Left ventricle myocardium inferior (tissue), 1 donor: ENCODE data around the gene SLC1A6. TPM values are rescaled to one million over a fixed set of nuclear protein-coding genes. Genes with fewer than 3 reads are reported as not detected.

ENCODE experiments used
- DNase-seq: peaks from one replicate; pipeline ENCODE4 v3.0.0-alpha.2; 2020
- H3K27ac ChIP-seq: fragments of 200-600 bp; replicated peaks from 2 replicates; pipeline ENCODE4 v1.8.0; 2021
- H3K27me3 ChIP-seq: fragments of 200-600 bp; 2 replicates; pipeline ENCODE4 v1.8.0; 2021; ENCODE audit warnings: low read depth
- H3K36me3 ChIP-seq: fragments of 200-600 bp; 2 replicates; pipeline ENCODE4 v1.8.0; 2021
- H3K4me1 ChIP-seq: fragments of 200-600 bp; 2 replicates; pipeline ENCODE4 v1.8.0; 2021
- H3K4me3 ChIP-seq: fragments of 200-600 bp; 2 replicates; pipeline ENCODE4 v1.8.0; 2021; ENCODE audit warnings: mild to moderate bottlenecking, moderate library complexity
- H3K9me3 ChIP-seq: fragments of 200-600 bp; replicated peaks from 2 replicates; pipeline ENCODE4 v1.8.0; 2021
- CTCF ChIP-seq: fragments of 200-600 bp; IDR thresholded peaks from 2 replicates; pipeline ENCODE4 v1.8.0; 2021; ENCODE audit warnings: antibody characterized with exemption, mild to moderate bottlenecking, borderline replicate concordance
- intact Hi-C: fragments of 100-400 bp; cut with micrococcal nuclease; formaldehyde crosslinking; loops from one replicate; pipeline ENCODE4 v1.11.0; 2022
- total RNA-seq: library from RNA; stranded (reverse); fragmentation: NEBNext Ultra II Directional; extraction: Animal tissue kit (Norgen Biotek cat#: 25700); gene quantifications from one replicate; pipeline ENCODE4 v1.2.1, GENCODE V29; 2021
- donor health status: DM: no; HTN: yes; CAD: no; lungs with severe emphysema.

The SLC1A6 gene
- total RNA-seq, 1 donor from 2014 or later, result not detected

GRCh38 chr19:14944456-14944855 is 35.2 kb downstream of the SLC1A6 start:
- H3K9me3 ChIP-seq, result no peaks in the 10 kb centered on the region
- H3K4me3 ChIP-seq, result no peak overlapping the region
- no peak for DNase-seq
- H3K27me3 ChIP-seq, result peaks cover 16% of the 10 kb centered on the region
- no peak overlapping the region for H3K27ac ChIP-seq
- no peak for TF ChIP-seq CTCF
- no peaks in the 10 kb centered on the region for H3K36me3 ChIP-seq
- intact Hi-C loops, result no loop called here
- H3K4me1 ChIP-seq, result no peaks in the 10 kb centered on the region

DNA sequence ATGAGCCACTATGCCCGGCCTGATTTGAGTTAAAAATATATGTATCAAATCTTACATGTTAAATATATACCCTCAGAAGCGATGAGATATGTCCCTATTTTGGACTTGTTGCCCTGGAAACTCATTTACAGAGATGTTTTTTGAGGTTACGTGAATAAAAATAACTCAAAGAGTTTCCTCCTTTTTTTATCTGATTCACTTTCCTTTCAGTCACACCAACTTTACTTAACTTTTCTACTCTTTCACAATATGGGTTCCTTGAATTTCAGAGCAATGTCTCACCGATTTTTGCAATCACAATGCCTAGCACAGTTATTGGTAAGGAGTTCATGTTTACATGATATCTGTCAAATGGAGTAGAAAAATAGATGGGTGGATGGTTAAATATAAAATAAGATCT is 36.1 kb downstream of the SLC1A6 start:
- no peak for TF ChIP-seq CTCF
- DNase-seq, result no peak
- Histone ChIP-seq H3K9me3 (no peaks in the 10 kb centered on the region), H3K27me3 (peaks cover 14% of the 10 kb centered on the region), H3K36me3 (no peaks in the 10 kb centered on the region), H3K27ac (no peak overlapping the region), H3K4me3 (no peak overlapping the region), H3K4me1 (no peaks in the 10 kb centered on the region)
- intact Hi-C loops, result no loop called here

DNA sequence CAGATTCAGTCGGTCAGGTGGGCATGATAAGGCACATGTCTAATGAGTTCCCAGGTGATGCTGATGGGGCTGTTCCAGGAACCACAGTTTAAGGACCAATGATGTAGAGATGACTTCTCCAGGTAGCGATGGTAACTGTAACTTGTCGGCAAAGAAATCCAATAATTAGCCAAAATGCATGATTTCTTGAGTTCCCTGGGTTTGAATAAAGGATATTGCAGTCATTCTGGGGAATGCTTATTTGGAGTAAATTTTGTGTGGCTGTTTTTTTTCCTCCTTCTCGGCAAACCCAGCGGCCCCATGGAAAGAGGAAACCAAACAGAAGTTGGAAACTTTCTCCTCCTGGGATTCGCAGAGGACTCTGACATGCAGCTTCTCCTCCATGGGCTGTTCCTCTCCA is 38.5 kb downstream of the SLC1A6 start, which contains the start of gene OR7C2:
OR7C2 (plus strand) TSS at position 301 of the 400 bp plus-strand sequence; CDS start at position 301, 0 bp downstream.
- intact Hi-C loops, result no loop called here
- H3K4me3 ChIP-seq, result no peak within 1 kb of the TSS
- H3K27ac ChIP-seq, result no peak within 1 kb of the TSS
- H3K9me3 ChIP-seq, result no peaks in the 10 kb centered on the region
- DNase-seq, result no peak
- no peak for TF ChIP-seq CTCF
- no peaks in the 10 kb centered on the region for H3K36me3 ChIP-seq
- peaks cover 14% of the 10 kb centered on the region for H3K27me3 ChIP-seq
- no peaks in the 10 kb centered on the region for H3K4me1 ChIP-seq

DNA sequence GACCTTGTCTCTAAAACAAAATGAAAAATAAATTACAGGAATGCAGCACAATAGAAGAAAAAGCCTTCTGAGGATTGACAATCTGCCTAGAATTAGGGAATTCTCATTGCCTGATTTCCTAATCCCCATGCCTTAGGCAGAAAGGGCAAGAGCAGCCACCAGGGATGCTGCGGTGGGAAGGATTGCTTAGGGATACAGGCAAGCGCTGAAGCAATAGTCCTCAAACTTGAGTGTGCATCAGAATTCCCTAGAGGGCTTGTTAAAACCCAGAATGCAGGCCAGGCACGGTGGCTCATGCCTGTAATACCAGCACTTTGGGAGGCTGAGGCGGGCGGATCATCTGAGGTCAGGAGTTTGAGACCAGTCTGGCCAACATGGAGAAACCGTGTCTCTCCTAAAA is 39.4 kb downstream of the SLC1A6 start:
- intact Hi-C loops, result no loop called here
- H3K9me3 ChIP-seq, result no peaks in the 10 kb centered on the region
- H3K36me3 ChIP-seq, result no peaks in the 10 kb centered on the region
- no peak overlapping the region for H3K27ac ChIP-seq
- peaks cover 14% of the 10 kb centered on the region for H3K27me3 ChIP-seq
- H3K4me3 ChIP-seq, result no peak overlapping the region
- DNase-seq, result no peak
- TF ChIP-seq CTCF, result no peak
- H3K4me1 ChIP-seq, result no peaks in the 10 kb centered on the region

- H3K36me3 ChIP-seq, result no peaks in the 10 kb centered on the region
- peaks cover 20% of the 10 kb centered on the region for H3K9me3 ChIP-seq
- no peak overlapping the region for H3K4me3 ChIP-seq
- no peak for DNase-seq
- H3K27me3 ChIP-seq, result peaks cover 19% of the 10 kb centered on the region
- H3K4me1 ChIP-seq, result no peaks in the 10 kb centered on the region
- TF ChIP-seq CTCF, result no peak
- H3K27ac ChIP-seq, result no peak overlapping the region
- intact Hi-C loops, result no loop called here
These were observed 46.2 kb downstream of the SLC1A6 start for GRCh38 chr19:14933506-14933905.

DNA sequence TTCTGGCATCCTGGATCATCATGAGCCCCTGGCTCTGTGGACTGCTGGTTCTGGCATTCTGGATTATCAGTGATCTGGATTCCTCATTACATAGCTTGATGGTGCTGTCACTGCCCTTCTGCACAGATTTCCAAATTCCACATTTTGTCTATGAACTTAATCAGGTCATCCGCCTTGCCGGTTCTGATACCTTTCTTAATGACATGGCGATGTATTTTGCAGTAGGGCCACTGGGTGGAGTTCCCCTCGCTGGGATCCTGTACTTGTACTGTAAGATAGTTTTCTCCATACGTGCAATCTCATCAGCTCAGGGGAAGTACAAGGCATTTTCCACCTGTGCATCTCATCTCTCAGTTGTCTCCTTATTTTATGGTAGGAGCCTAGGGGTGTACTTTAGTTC is 62.8 kb downstream of the SLC1A6 start:
- Histone ChIP-seq H3K27me3 (peaks cover 57% of the 10 kb centered on the region), H3K4me3 (no peak overlapping the region), H3K4me1 (no peaks in the 10 kb centered on the region), H3K36me3 (no peaks in the 10 kb centered on the region), H3K9me3 (no peaks in the 10 kb centered on the region), H3K27ac (no peak overlapping the region)
- DNase-seq, result no peak
- no peak for TF ChIP-seq CTCF
- intact Hi-C loops, result no loop called here
